ENCODE measurements around the gene THPO.

- TF ChIP-seq JUNB (CRISPR knock-in tag; conservative IDR thresholded peaks at IDR 0.05) (no peak), ZNF785 (CRISPR knock-in tag; IDR thresholded peaks at IDR 0.05) (no peak), EP300 (IDR thresholded peaks at IDR 0.05; ENCODE audit: low read length) (no peak), JUND (IDR thresholded peaks at IDR 0.05; ENCODE audit: borderline replicate concordance, low read depth, low read length) (no peak), JUND (tag; IDR thresholded peaks at IDR 0.05; ENCODE audit: borderline replicate concordance, low read depth, low read length) (no peak), JUN (IDR thresholded peaks at IDR 0.05; ENCODE audit: borderline replicate concordance, low read depth, low read length) (no peak), JUN (CRISPR knock-in tag; IDR thresholded peaks at IDR 0.05; ENCODE audit: borderline replicate concordance) (no peak), CEBPB (tag; IDR thresholded peaks at IDR 0.05) (peak; percentile 69), PTTG1 (tag; IDR thresholded peaks at IDR 0.05; ENCODE audit: low read depth) (no peak), FOXK2 (conservative IDR thresholded peaks at IDR 0.05 in 1 of 2, IDR thresholded peaks at IDR 0.05 in 1 of 2; ENCODE audit: low read depth in 2 of 2) (no peak), POLR2A (conservative IDR thresholded peaks at IDR 0.05) (no peak)
These were observed 11.3 kb downstream of the THPO start for GRCh38 chr3:184366619-184367289.

Measured in K562 (cell line).